WTC11 (cell line): ENCODE measurements around the gene SLC17A4.

ENCODE experiments used
- ATF1 ChIP-seq: sonication (generic); formaldehyde crosslinking; IDR thresholded peaks from 2 replicates; pipeline ENCODE4 v1.8.1; 2023; ENCODE audit warnings: mild to moderate bottlenecking, moderate library complexity, missing genetic modification reagents
- CTCF ChIP-seq: fragments of 200-600 bp; IDR thresholded peaks from 2 replicates; pipeline ENCODE4 v1.8.0; 2022; ENCODE audit warnings: antibody characterized with exemption
- E2F4 ChIP-seq: sonication (generic); formaldehyde crosslinking; IDR thresholded peaks from 2 replicates; pipeline ENCODE4 v1.8.1; 2022; ENCODE audit warnings: low read depth, mild to moderate bottlenecking, moderate library complexity, missing genetic modification reagents, borderline replicate concordance
- E2F5 ChIP-seq: sonication (generic); formaldehyde crosslinking; IDR thresholded peaks from 2 replicates; pipeline ENCODE4 v1.8.1; 2022; ENCODE audit warnings: mild to moderate bottlenecking, moderate library complexity, missing genetic modification reagents
- GABPB1 ChIP-seq: sonication (generic); formaldehyde crosslinking; IDR thresholded peaks from 2 replicates; pipeline ENCODE4 v1.8.1; 2023; ENCODE audit warnings: mild to moderate bottlenecking, missing genetic modification reagents
- IRF1 ChIP-seq: sonication (generic); formaldehyde crosslinking; IDR thresholded peaks from 2 replicates; pipeline ENCODE4 v1.8.0; 2023; ENCODE audit warnings: missing genetic modification reagents
- MYBL2 ChIP-seq: sonication (generic); formaldehyde crosslinking; IDR thresholded peaks from 2 replicates; pipeline ENCODE4 v1.8.1; 2023; ENCODE audit warnings: mild to moderate bottlenecking, moderate library complexity, missing genetic modification reagents
- NR3C1 ChIP-seq: sonication (generic); formaldehyde crosslinking; conservative IDR thresholded peaks from 2 replicates; pipeline ENCODE4 v1.8.1; 2023; ENCODE audit warnings: low read depth, mild to moderate bottlenecking, missing genetic modification reagents
- USF2 ChIP-seq: sonication (generic); formaldehyde crosslinking; IDR thresholded peaks from 2 replicates; pipeline ENCODE4 v1.8.1; 2023; ENCODE audit warnings: mild to moderate bottlenecking, missing genetic modification reagents, moderate library complexity

- no peak for TF ChIP-seq GABPB1 (CRISPR knock-in tag)
- TF ChIP-seq CTCF: no peak
- TF ChIP-seq E2F4: no peak
- TF ChIP-seq E2F5 (CRISPR knock-in tag): no peak
- no peak for TF ChIP-seq USF2 (CRISPR knock-in tag)
- TF ChIP-seq NR3C1 (CRISPR knock-in tag): no peak
- no peak for TF ChIP-seq IRF1 (CRISPR knock-in tag)
- no peak for TF ChIP-seq MYBL2 (CRISPR knock-in tag)
- no peak for TF ChIP-seq ATF1 (CRISPR knock-in tag)
Measured at GRCh38 chr6:25746968-25747367, 7.6 kb upstream of the SLC17A4 start.
